GM12864 (cell line): ENCODE results near the gene MNS1.
"Not testable (repeated sequence)": the region's sequence is repeated elsewhere in the genome, so short reads cannot be mapped to it uniquely, and the experiment has no call there.

ENCODE experiments used
- DNase-seq: peaks from one replicate; pipeline ENCODE4 v3.0.0-alpha.2; 2011; ENCODE audit warnings: low read depth
- H3K4me3 ChIP-seq: 2 replicates; pipeline ENCODE4 v1.5.1; 2011; ENCODE audit warnings: mild to moderate bottlenecking, low read depth, low read length, control low read depth
- TF ChIP-seq, protein P1 (sequence below): IDR thresholded peaks from 2 replicates; pipeline ENCODE4 v1.5.1; 2011; ENCODE audit warnings: low read depth, mild to moderate bottlenecking, moderate library complexity, low read length, control low read depth, inconsistent platforms; ENCODE audit errors: missing control alignments

Gene MNS1

GRCh38 chr15:56491110-56491722, 26.3 kb upstream of the MNS1 start:
- TF ChIP-seq, protein P1, sequence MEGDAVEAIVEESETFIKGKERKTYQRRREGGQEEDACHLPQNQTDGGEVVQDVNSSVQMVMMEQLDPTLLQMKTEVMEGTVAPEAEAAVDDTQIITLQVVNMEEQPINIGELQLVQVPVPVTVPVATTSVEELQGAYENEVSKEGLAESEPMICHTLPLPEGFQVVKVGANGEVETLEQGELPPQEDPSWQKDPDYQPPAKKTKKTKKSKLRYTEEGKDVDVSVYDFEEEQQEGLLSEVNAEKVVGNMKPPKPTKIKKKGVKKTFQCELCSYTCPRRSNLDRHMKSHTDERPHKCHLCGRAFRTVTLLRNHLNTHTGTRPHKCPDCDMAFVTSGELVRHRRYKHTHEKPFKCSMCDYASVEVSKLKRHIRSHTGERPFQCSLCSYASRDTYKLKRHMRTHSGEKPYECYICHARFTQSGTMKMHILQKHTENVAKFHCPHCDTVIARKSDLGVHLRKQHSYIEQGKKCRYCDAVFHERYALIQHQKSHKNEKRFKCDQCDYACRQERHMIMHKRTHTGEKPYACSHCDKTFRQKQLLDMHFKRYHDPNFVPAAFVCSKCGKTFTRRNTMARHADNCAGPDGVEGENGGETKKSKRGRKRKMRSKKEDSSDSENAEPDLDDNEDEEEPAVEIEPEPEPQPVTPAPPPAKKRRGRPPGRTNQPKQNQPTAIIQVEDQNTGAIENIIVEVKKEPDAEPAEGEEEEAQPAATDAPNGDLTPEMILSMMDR = peak; percentile 94
- peak; percentile 43 for DNase-seq
- H3K4me3 ChIP-seq = no peak overlapping the region

- no peak for DNase-seq
- no peak overlapping the region for H3K4me3 ChIP-seq
- TF ChIP-seq, protein P1 = no peak
These were observed 25.5 kb upstream of the MNS1 start for GRCh38 chr15:56490461-56490860.

DNA sequence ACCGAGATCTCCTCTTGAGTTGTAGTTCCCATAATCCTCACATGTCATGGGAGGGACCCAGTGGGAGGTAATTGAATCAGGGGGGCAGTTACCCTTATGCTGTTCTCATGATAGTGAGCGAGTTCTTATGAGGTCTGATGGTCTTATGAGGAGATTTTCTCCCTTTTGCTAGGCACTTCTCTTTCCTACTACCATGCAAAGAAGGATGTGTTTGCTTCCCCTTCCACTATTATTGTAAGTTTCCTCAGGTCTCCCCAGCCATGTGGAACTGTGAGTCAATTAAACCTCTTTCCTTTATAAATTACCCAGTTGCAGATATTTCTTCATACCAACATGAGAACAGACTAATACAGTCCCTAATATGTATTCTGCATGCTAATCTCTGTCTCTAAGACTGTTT, 21.3 kb upstream of the MNS1 start:
- DNase-seq, H3K4me3 ChIP-seq: not testable (repeated sequence)

DNA sequence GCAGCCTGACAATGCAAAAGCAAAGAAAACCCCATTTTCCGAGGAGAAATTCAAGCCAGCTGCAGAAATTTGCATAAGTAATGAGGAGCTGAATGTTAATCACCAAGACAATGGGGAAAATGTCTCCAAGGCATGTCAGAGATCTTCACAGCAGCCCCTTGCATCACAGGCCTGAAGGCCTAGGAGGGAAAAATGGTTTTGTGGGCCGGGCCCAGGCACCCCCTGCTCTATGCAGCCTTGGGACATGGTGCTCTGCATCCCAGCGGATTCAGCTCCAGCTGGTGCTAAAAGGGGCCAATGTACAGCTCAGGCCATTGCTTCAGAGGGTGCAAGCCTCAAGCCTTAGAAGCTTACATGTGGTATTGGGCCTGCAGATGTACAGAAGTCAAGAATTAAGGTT, 20.5 kb upstream of the MNS1 start:
- DNase-seq = not testable (repeated sequence)

GRCh38 chr15:56484287-56484686, 19.4 kb upstream of the MNS1 start:
- TF ChIP-seq, protein P1 = no peak
- H3K4me3 ChIP-seq = no peak overlapping the region
- no peak for DNase-seq

More for the DNA sequence above, 20.5 kb upstream of the MNS1 start:
- not testable (repeated sequence) for H3K4me3 ChIP-seq

DNA sequence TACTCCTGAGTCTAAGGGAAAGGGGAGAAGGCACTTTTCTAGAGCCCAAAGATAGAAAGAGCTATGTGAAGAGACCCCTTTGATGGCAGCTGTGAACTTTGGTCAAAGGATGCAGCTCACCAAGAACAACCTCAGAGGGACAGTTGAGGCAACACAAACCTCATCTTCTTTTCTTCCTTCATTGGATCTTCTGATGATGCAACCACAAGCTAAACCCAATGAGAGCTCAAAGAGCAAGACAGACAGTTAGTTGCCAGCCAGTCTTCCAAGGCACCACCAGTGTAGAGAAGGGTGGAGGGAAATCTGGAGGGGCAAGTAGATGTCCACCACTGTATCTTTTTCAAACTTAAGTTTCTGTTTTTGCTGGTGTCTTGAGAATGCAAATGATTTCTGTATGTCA, 10.4 kb upstream of the MNS1 start:
- TF ChIP-seq, protein P1 = no peak
- H3K4me3 ChIP-seq = no peak overlapping the region
- no peak for DNase-seq

- no peak for DNase-seq
- H3K4me3 ChIP-seq = no peak overlapping the region
These were observed 8.1 kb upstream of the MNS1 start for GRCh38 chr15:56473017-56473416.

GRCh38 chr15:56472278-56472677, 7.3 kb upstream of the MNS1 start:
- DNase-seq = no peak
- TF ChIP-seq, protein P1 = no peak

More at GRCh38 chr15:56473017-56473416, 8.1 kb upstream of the MNS1 start:
- TF ChIP-seq, protein P1 = no peak

More at GRCh38 chr15:56472278-56472677, 7.3 kb upstream of the MNS1 start:
- H3K4me3 ChIP-seq = no peak overlapping the region
